A204.1 (cell line): ENCODE measurements around the gene HOXB7.

Experiments used
- FAIRE-seq: peaks from 2 replicates; lab custom pipeline; 2012; peaks lifted over from hg19 to GRCh38; lab: Jason Lieb, UNC

Gene HOXB7

DNA sequence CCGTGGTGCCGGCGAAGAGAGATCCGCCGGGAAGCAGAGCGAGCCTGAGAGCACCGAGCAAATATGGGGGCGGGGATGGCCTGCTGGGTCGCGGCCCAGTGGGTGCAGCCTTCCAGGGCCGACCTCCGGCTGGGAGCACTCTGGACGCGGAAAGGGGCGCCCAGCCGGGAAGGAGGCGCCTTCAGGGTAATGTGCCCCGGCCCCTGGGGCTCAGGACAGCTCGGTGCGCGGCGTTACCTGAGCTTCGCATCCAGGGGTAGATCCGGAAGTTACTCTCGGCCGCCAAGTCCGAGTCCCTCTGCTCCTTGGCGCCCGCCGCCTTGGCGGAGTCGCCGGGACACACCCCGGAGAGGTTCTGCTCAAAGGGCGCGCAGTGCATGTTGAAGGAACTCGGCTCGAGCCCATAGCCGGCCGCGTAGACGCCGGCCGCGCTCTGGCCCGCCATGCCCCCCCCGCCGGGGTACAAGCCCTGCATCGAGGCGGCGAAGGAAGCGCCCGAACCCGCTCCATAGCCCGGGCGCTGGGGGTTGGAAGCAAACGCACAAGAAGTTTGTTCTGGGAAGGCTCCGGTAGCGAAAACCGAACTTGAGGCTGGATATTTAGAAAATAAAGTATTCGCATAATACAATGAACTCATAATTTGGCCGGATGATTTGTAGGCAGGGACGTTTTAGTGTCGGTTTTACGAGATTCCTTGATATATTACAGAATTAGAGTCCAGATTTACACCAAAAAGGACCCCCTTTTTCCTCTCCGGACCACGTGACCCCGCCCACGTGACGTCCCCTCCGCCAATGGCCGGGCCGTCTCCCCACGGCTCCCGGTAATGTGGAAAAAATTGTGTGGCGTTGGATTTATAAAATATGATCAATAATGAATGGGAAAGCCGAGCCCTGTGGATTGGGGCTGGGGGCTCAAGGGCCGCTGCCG is at the start of gene HOXB7:
Gene HOXB7 (minus strand): TSS at position 736 of the 930 bp plus-strand sequence. CDS start 99 bp downstream, at position 637.
- FAIRE-seq, result peak; percentile 80

DNA sequence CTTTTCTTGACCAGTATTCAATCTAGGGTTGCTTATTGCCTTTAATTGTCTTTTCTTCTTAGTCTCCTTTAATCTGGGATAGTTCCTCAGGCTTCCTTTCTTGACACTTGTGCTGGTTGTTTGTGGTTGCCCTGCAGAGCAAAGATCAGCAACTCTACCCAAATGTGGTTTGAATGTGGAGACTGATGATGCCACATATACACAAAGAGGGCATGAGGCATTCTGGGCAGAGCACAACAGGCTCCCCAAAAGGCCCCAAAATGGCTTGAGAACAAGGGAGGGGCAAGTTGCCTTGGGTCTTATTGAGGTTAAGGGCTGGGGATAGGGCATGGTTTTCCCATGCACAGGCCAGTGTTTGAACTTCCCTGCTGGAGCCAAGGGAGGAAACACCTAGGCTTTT is 45.1 kb upstream of the HOXB7 start:
- no peak for FAIRE-seq

DNA sequence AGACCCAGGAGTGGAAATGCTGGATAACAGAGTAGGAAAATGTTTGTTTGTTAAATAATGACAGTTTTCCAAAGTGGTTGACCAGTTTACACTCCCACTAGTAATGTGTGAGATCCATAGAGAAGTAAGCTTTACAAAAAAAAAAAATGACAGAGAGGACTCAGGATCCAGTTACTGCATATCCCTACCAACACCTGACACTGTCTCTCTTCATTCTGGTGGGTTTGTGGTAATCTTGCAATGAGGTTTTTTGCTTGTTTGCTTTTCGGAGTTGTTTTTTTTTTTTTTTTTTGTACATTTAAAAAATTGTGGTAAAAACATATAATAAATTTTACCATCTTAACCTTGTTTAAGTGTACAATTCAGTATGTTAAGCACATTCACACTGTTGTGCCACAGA is 38.9 kb upstream of the HOXB7 start:
- FAIRE-seq, result no peak

DNA sequence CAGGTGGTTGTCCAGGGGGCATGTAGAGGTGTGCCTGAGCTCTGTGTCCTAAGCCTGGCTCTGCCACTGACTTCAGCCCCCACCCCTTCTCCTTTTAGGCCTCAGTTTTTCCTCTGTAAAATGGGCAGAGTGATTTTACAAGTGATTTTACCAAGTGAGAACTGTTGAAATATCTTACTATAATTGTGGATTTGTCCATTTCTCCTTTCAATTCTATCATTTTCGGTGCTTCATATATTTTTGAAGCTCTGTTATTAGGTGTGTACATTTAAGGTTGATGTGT is 37.1 kb upstream of the HOXB7 start:
- FAIRE-seq, result no peak

DNA sequence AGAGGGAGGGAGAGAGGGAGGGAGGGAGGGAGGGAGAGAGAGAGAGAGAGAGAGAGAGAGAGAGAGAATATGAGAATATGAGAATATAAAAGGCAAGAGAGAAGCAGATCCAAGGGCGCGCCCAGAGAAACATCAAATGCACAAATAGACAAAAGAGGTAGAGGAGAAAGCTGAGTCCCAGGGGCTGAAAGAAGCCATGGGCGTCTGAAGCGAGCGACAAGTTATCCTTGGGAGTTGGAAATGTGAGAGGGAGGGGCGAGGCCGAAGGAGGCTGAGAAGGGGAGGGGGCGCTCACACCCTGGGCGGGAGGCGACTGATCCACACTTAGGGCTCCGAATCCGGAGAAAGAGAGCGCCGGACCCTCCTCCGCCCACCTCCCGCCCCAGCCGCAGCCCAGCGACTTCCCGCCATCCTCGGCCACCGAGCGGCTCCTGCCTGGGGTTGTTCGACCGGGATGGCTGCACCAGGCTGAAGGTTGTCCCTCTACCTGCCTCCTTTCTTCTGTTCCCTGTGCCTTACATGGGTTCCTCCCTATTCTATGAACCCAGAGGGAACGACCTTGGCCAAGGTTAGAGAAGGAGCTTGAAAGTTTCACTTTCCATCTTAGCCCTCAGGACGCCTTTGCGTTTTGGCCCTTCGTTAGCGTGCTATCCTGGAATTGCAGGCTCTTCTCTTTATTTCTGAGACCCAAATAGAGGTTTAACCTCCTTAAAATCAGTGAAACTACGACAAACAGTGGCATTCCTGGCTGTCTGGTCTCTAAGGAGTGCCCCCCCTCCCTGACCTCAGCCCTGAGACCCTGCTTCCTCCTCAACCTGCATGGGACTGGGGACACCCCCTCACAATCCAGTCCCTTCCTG is 36.5 kb upstream of the HOXB7 start:
- FAIRE-seq, result no peak

DNA sequence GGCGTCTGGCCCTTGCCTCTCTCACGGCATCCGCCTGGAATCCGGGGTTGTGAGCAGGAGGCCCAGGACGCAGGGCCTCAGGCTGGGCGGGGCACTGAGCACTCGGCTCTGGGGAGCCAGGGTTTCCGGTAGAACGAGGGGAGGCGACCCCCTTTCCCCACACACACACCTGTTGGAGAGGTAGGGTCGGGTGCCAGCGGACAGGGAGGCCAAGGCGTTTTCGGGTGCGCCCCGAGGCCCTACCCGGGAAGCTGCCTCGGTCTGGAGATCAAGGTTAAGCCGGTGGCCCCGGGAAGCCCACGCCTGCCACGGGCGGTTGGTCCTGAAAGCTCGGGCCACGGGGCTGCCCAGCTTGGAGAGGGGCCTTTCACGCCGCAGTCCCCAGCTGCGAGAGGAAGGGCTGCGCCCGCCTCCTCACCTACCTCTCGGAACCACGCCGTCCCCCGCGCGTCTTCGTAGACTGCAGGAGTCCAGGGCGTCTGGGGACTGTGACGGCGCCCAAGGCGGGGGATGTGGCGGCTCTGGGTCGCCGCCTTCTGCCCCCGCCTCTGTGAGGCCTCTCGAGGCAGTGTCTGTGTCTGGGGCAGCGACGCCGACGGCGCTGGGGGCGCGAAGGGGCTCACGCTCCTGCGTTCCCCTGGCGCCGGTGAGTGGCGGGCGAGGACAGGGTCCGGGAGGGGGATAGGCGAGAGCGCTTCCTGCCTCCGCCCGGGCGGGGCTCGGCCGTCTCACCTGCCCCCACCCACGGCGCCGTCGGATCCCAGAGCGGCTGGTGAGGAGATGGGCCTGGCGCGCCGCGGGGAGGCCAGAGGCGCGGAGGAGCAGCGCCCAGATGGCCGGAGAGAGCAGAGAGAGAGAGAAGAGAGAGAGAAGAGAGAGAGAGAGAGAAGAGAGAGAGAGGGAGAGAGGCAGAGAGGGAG is 35.6 kb upstream of the HOXB7 start:
- no peak for FAIRE-seq

DNA sequence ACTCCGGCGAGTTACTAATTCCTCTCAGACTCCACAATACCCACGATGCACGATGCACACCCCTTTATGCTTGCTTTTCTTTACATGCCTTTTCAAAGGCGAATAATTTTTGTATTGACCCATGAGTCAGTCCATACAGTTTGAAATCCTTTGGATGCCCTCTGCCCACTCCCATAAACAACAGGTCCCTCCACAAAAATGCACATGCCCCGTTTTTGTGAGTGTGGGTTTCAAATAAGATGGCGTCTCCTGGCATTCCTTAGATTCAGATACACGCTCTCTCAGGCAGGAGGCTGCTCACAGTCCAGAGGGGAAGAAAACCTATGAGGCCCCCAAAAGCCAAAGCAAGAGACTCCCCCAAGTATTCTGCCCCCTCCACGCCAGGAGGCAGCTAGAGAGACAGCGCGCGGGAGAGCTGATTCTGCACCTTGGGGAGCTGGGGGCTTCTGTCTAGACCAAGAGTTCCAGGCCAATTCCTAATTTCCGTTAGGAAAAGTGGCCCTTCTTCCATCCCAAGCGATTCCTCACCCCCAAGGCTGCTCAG is 34.9 kb upstream of the HOXB7 start:
- no peak for FAIRE-seq

DNA sequence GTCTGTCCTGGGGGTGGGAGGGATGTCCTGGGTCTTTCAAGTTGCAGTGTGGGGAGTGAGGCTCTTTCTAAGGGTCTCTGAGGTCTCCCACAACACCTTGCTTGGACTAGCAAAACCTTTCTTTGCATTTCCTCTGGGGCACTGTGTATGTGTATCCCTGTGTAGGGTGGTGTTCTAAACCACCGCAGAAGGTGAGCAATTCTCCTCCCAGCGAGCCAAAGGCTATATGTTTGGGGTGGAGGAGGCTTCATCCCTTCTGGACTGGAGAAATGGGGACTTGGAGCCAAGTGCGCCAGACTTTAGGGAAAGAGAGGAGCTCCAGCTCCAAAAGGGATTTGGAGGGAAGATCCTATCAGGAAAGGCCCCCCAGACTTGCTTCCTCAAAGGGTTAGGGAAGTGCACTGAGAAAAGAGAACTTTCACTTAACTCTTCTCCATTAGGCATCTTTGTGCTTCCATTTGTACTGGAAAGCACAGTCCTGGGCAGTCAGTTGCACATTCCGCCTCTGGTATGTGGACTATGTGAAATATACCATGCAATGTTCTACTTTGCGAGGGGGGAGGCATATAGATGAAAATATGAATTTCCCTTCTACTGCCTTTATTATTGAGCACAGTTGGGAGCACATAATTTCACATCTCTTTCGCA is 34.2 kb upstream of the HOXB7 start:
- FAIRE-seq, result no peak

DNA sequence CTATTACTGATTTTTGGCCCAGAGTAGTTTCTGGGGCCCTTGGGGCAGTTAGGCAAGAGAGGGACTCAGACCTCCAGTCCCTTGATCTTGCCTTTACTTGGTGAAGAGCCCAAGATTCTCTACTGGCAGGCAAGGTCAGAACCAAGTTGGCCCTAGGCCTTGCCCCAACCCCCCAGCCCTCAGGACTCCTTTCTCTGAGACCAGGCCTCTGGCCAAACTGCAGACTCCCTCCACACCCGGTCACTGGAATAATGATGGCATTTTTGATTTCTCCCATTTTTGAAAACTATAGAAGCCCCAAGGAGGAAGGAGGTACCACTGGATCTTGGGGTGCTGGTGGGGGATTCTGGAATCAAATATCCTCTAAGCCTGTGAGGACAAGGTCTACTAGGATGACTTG is 33.3 kb upstream of the HOXB7 start:
- no peak for FAIRE-seq

DNA sequence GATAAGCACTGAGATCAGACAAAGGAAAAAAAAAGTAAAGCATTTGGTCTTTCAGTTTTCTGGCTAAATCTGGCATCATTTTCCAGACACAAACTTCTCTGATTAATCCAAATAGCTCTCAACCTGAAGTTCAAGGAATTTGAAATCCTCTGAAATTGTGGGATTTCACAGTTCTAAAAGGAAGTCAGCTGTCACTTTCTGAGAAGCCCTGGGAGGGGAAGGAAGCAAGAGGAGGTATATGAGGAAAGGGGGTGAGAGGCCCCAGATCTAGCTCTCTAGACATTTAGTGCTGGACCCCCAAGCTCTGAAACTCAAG is 32.8 kb upstream of the HOXB7 start:
- no peak for FAIRE-seq

DNA sequence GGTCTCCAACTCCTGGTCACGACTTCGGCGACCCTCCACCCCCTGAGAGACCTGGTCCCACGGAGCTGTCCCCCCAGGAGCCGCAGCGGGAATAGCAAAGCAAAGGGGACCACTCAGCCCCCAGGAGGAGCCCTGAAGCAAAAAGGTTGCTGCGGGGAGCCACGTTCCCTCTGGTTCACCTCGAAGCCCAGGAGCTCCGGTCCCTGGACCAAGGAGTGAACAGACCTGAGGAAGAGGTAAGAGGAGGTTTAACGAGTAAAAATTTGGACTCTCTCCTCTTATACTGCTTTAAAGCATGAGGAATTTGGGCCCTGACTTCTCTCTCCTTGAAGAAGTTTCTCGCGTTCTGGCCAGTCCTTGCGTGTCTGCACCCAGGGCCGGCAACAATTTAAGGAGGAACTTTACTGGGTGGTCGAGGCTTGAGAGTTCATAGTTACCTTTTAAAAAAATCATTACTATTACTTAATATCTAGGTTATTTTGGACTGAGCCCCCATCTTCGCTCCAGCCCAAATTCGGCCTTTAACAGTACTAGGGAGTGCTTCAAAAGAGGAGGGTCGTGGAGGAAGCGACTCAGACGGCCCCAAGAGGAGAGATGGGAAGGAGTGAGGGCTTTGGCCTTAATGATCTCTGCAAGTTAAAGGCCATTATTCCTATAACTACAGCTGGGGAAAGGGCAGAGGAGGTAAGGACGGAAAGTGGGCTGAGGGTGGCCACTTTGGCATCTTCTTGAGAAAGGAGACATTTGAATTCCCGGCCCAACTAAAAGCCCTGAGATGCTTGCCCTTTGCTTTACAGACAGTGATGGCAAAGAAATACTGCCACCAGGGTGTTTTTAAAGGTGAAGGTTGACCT is 32.3 kb upstream of the HOXB7 start:
- FAIRE-seq, result no peak

DNA sequence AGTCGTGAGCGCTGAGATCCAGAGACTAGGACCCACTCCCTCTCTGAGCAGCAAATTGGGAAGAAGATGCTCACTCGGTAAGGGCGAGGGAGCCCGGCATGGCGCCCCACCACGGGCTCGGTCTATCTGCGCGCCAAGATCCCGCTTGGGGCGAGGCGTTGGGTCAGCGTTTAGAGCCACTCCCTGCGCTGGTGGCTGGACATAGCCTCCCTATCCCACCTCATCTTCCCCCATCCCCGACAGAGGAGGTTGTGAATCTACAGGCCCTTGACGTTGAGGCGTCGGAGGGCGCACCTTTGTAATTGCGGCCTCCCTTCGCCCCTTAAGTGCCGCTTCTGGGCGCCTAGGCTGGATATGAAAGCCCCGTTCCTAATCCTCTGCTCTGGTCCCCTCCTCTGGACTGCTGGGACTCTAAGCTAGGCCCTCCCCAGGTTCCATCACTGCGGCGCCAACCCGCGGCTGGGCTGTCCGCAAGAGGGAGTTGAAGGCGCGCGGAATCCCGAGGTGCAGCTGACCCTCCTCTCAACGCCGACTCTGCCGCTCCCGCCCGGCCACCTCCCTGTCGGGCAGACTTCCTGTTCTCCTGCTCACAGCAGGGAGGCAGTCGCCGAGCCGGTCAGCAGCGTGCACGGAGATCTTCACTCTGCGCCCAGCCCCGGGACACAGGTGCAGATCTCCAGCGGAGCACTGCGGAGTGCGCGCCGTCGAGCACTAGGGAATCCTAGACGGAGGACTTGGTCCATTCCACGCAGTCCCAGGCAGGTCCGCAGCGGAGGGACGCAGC is 31.4 kb upstream of the HOXB7 start:
- no peak for FAIRE-seq

DNA sequence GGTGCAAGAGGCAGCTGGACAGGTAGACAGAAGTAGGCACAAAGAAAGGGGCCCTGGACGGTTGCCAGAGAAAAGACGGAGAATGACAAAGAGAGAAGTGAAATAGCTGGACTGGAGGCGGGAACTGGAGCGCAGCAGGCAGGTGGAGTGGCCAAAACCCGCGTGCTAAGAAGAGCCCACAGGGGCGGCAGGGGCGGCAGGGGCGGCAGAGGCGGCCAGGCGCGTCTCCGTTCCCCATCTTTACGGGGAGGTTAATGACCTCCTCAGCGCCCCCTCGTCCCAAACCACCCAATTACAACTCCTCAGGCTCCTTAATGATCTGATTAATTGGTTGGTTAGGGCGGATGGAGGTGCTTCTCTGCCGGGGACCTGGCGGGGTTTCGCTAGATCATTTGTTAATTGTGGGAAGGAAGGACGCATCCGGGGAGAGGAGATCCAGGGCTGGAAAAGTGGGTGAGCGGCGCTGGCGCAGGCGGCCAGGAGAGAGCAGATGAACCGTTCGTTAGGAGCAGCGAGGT is 30.8 kb upstream of the HOXB7 start:
- FAIRE-seq, result no peak

DNA sequence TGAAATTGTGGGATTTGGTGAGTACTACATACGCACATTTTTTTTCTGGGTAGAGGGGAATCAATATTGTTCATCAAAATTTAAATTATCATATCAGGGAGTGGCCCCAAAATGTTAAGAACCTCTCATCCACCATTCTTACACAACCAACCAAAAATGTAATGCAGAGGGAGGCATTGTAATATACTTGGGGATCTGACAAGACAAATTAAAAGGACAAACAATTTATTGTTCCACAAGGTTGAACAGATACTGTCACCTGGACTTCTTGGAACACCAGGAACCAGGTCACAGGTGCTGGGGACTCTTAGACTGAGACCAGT is 30.0 kb upstream of the HOXB7 start:
- FAIRE-seq, result no peak

DNA sequence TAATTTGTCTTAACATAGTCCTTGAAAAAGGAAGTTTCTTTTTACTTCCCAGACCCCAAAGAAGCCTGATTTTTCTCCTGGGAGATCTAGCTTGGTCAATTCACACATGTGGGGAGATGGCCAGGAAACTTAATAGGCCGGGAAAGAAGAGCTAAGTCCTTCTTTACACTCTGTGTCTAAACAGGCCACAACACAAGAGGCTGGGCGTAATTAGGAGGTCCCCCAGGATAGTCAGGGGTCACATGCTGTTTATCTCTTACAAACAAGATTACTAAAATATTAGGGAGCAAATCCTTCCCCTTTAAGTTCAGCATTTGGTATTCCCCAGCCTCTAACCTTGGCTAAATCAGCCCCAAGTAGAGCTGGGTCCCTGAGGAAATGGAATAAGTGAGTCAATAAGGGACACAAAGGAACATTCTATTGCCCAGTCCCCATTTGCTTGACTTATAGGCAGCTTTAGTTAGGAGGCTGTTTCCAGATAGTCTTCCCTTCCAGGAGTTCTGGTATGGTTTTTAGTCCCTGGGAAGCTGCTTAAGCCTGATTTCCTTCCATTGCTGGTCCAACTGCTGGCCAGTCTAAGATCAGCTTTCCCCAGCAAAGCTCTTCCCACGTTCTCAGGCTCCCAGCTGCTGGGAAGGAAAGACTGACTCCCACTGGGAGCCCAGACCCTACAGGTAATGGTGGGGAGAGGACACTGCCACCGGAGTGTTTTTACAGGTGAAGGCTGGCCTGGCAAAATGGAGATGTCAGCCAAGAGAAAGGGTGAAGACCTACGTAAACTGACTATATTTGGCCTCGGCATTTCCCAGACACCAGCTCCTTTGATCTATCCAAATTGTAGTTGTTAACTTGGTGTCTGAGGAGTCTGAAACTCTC is 29.4 kb upstream of the HOXB7 start:
- no peak for FAIRE-seq

DNA sequence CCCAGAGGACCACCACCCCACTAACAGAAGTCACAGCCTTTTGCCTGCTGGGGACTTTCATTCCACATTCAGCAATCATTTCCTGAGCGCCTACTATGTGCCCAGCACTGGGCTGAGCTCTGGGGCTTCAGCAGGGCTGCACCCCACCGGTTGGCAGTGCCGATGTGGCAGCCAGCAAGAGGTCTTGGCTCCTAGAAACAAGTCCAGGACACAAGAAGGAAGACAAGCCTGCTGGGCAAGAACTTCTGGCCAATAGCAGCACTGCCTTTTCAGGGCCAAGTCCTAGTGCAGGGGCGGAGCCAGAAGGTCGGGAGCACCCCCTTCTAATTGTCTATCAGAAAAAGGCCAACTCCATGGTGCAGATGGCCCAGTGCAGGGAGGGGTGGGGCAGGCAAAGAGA is 28.3 kb upstream of the HOXB7 start:
- FAIRE-seq, result no peak

DNA sequence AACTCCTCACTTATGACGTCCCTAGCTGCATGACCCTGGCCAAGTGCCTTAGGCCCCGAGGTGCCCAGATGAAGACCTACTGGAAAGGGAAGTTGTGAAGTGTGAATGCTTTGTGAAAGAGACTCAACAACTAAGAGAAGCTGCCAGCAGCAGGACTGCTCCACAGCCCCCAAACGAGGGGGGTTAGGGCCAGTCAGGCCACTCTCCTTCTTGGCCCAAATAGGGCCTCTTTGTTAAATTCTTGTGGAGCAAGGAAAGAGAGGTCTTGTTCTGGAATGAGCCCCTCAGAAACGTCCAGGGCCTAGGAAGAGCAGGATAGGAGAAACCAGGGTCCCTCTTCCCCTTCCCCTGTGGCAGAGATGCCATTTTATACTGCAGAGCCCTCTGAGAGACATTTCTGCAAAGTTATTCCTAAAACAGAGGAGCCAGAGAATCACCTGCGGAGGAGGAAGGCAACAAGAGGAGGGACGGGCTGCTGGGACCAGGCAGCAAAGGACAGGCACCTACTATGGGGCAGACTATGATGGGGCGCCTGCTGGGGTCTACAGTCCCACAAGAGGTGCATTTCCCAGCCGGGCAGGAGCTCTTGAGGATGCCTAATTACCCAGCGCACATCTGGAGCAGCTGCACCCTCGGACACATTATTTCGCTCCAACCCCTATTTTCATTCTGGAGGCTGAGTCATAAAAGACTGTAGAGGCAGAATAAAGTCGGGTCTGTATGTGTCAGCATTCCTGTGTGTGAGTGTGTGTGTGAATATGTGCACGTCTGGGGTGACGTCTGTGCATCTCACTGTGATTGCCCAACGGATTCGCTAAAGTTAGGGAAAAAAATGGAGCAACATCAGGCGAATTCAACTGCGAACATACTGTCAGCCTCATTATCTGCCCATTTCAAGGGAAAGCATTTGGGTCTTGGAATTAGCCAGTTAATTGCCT is 26.8 kb upstream of the HOXB7 start:
- FAIRE-seq, result no peak
